OCI-LY3 (cell line): ENCODE measurements around the gene IL36B.

Experiments used
- H2AFZ ChIP-seq: fragments of 200-600, 300-600 bp; shearing (Covaris generic); 2 replicates; pipeline ENCODE4 v1.6.0; 2014; ENCODE audit warnings: antibody characterized with exemption, low read depth, low read length
- H3K27ac ChIP-seq: fragments of 200-600, 300-600 bp; sonication (generic); 2 replicates; pipeline ENCODE4 v1.5.1; 2014; ENCODE audit warnings: mild to moderate bottlenecking, low read length, moderate library complexity, mixed read lengths
- H3K27me3 ChIP-seq: fragments of 200-600, 300-600 bp; sonication (generic); 2 replicates; pipeline ENCODE4 v1.6.1; 2014; ENCODE audit warnings: low read depth, low read length, mixed read lengths
- H3K36me3 ChIP-seq: fragments of 200-600, 300-600 bp; sonication (generic); replicated peaks from 2 replicates; pipeline ENCODE3; 2014; ENCODE audit warnings: low read depth, low read length, mixed read lengths
- H3K4me1 ChIP-seq: fragments of 300-600, 200-600 bp; sonication (generic); 2 replicates; pipeline ENCODE4 v1.6.1; 2014; ENCODE audit warnings: low read length, mixed read lengths
- H3K4me2 ChIP-seq: fragments of 200-600, 300-600 bp; sonication (generic); 2 replicates; pipeline ENCODE4 v1.6.1; 2014; ENCODE audit warnings: low read length, mixed read lengths
- H3K4me3 ChIP-seq: fragments of 300-600, 200-600 bp; sonication (generic); 2 replicates; pipeline ENCODE4 v1.5.1; 2014; ENCODE audit warnings: antibody characterized with exemption, mild to moderate bottlenecking, low read length, moderate library complexity
- H3K79me2 ChIP-seq: fragments of 300-600, 200-600 bp; shearing (Covaris generic); 2 replicates; pipeline ENCODE4 v1.6.1; 2014; ENCODE audit warnings: mild to moderate bottlenecking, low read length, mixed read lengths
- H3K9ac ChIP-seq: fragments of 300-600, 200-600 bp; shearing (Covaris generic); 2 replicates; pipeline ENCODE4 v1.6.0; 2014; ENCODE audit warnings: mild to moderate bottlenecking, low read length, moderate library complexity
- H3K9me3 ChIP-seq: fragments of 200-600, 300-600 bp; shearing (Covaris generic); 2 replicates; pipeline ENCODE4 v1.6.1; 2014; ENCODE audit warnings: low read length, mixed read lengths; ENCODE audit not compliant: insufficient read depth
- H4K20me1 ChIP-seq: fragments of 200-600, 300-600 bp; sonication (generic); 2 replicates; pipeline ENCODE4 v1.6.1; 2016; ENCODE audit warnings: low read length, mixed read lengths; ENCODE audit not compliant: insufficient read depth
- EZH2phosphoT487 ChIP-seq: fragments of 200-600 bp; shearing (Covaris generic); IDR thresholded peaks from 2 replicates; pipeline ENCODE4 v1.6.1; 2018; ENCODE audit warnings: antibody characterized with exemption, mixed run types, low read depth
- TF ChIP-seq, protein P1 (sequence below): fragments of 200-600, 300-600 bp; sonication (generic); IDR thresholded peaks from 2 replicates; pipeline ENCODE4 v1.5.1; 2014; ENCODE audit warnings: antibody characterized with exemption, low read length, low read depth

The IL36B gene

GRCh38 chr2:113088213-113088992, 35.7 kb upstream of the IL36B start:
- Histone ChIP-seq H3K9me3 (no peaks in the 10 kb centered on the region), H3K36me3 (no peaks in the 10 kb centered on the region), H4K20me1 (no peaks in the 10 kb centered on the region), H3K4me2 (no peak overlapping the region), H3K27ac (no peak overlapping the region), H3K79me2 (no peaks in the 10 kb centered on the region), H2AFZ (no peak overlapping the region), H3K9ac (no peak overlapping the region), H3K4me3 (no peak overlapping the region), H3K27me3 (peaks cover 33% of the 10 kb centered on the region; the same call in 1 of the 2 replicates), H3K4me1 (peaks cover 4% of the 10 kb centered on the region)
- TF ChIP-seq, protein P1, sequence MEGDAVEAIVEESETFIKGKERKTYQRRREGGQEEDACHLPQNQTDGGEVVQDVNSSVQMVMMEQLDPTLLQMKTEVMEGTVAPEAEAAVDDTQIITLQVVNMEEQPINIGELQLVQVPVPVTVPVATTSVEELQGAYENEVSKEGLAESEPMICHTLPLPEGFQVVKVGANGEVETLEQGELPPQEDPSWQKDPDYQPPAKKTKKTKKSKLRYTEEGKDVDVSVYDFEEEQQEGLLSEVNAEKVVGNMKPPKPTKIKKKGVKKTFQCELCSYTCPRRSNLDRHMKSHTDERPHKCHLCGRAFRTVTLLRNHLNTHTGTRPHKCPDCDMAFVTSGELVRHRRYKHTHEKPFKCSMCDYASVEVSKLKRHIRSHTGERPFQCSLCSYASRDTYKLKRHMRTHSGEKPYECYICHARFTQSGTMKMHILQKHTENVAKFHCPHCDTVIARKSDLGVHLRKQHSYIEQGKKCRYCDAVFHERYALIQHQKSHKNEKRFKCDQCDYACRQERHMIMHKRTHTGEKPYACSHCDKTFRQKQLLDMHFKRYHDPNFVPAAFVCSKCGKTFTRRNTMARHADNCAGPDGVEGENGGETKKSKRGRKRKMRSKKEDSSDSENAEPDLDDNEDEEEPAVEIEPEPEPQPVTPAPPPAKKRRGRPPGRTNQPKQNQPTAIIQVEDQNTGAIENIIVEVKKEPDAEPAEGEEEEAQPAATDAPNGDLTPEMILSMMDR, result no peak
- TF ChIP-seq EZH2phosphoT487, result no peak

- Histone ChIP-seq H3K9ac (no peak overlapping the region), H3K79me2 (no peaks in the 10 kb centered on the region), H3K27ac (no peak overlapping the region), H3K9me3 (no peaks in the 10 kb centered on the region), H3K4me3 (no peak overlapping the region), H3K27me3 (peaks cover 36% of the 10 kb centered on the region), H3K4me2 (no peak overlapping the region), H3K4me1 (peaks cover 10% of the 10 kb centered on the region), H4K20me1 (no peaks in the 10 kb centered on the region), H3K36me3 (no peaks in the 10 kb centered on the region), H2AFZ (no peak overlapping the region)
- TF ChIP-seq, protein P1, result no peak
- no peak for TF ChIP-seq EZH2phosphoT487
Observed at GRCh38 chr2:113085542-113085941, 32.9 kb upstream of the IL36B start.

GRCh38 chr2:113084249-113085000, 31.8 kb upstream of the IL36B start:
- H3K4me1 ChIP-seq, result peaks cover 10% of the 10 kb centered on the region
- peaks cover 35% of the 10 kb centered on the region for H3K27me3 ChIP-seq
- no peak overlapping the region for H3K27ac ChIP-seq
- no peaks in the 10 kb centered on the region for H3K79me2 ChIP-seq
- no peak overlapping the region for H3K4me2 ChIP-seq
- H2AFZ ChIP-seq, result no peak overlapping the region
- no peaks in the 10 kb centered on the region for H3K36me3 ChIP-seq
- H4K20me1 ChIP-seq, result no peaks in the 10 kb centered on the region
- no peak overlapping the region for H3K9ac ChIP-seq
- TF ChIP-seq, protein P1, result peak; percentile 65
- no peak for TF ChIP-seq EZH2phosphoT487
- no peak overlapping the region for H3K4me3 ChIP-seq
- no peaks in the 10 kb centered on the region for H3K9me3 ChIP-seq

- Histone ChIP-seq H3K27ac (no peak overlapping the region), H3K36me3 (no peaks in the 10 kb centered on the region), H3K9me3 (no peaks in the 10 kb centered on the region), H3K4me3 (peak overlapping the region; percentile 39), H3K9ac (no peak overlapping the region), H3K27me3 (peaks cover 28% of the 10 kb centered on the region), H3K4me2 (peak overlapping the region; percentile 55), H4K20me1 (no peaks in the 10 kb centered on the region), H3K4me1 (peaks cover 10% of the 10 kb centered on the region), H2AFZ (peak overlapping the region; percentile 54), H3K79me2 (no peaks in the 10 kb centered on the region)
- no peak for TF ChIP-seq EZH2phosphoT487
- TF ChIP-seq, protein P1, result no peak
Observed at GRCh38 chr2:113083296-113083695, 30.6 kb upstream of the IL36B start.
